Esophagus muscularis mucosa (tissue), 4 donors: ENCODE data around the gene TEAD1. TPM values are rescaled to one million over a fixed set of nuclear protein-coding genes. Genes with fewer than 3 reads are reported as not detected.

Experiments used
- DNase-seq: peaks from one replicate; pipeline ENCODE4 v3.0.0-alpha.2; 2017; ENCODE audit errors: extremely low spot score
- H3K27ac ChIP-seq, 4 donors: fragments of 200-600 bp; sonication (generic); replicated peaks in 1 of 4; 1 replicate in 3 of 4; 2 replicates in 1 of 4; pipeline ENCODE4 v1.5.1; 2016 to 2019; ENCODE audit warnings: mild to moderate bottlenecking in 1 of 4
- H3K27me3 ChIP-seq, 4 donors: fragments of 200-600 bp; sonication (generic); one replicate each; pipeline versions ENCODE4 v1.5.1 to v1.6.0; 2016 to 2019
- H3K36me3 ChIP-seq, 4 donors: fragments of 200-600 bp; sonication (generic); one replicate each; pipeline ENCODE4 v1.5.1; 2016 to 2019
- H3K4me1 ChIP-seq, 4 donors: fragments of 200-600 bp; sonication (generic); one replicate each; pipeline ENCODE4 v1.5.1; 2016 to 2019
- H3K4me3 ChIP-seq, 4 donors: fragments of 200-600 bp; sonication (generic); 1 replicate in 2 of 4; 2 replicates in 2 of 4; pipeline ENCODE4 v1.5.1; 2016 to 2019; ENCODE audit warnings: mild to moderate bottlenecking in 4 of 4, moderate library complexity in 1 of 4
- H3K9me3 ChIP-seq, 4 donors: fragments of 200-600 bp; sonication (generic); 1 replicate in 3 of 4; 2 replicates in 1 of 4; pipeline ENCODE4 v1.5.1; 2016 to 2019
- CTCF ChIP-seq, 3 experiments: fragments of 200-600 bp in 2 of 3; fragments of 450-650 bp in 1 of 3; sonication (generic) in 2 of 3; IDR thresholded peaks; one replicate each; pipeline ENCODE4 v1.5.1; 2017 to 2019; ENCODE audit warnings: antibody characterized with exemption in 3 of 3, mild to moderate bottlenecking in 2 of 3, moderate library complexity in 1 of 3
- EP300 ChIP-seq: sonication (generic); formaldehyde crosslinking; IDR thresholded peaks from one replicate; pipeline ENCODE4 v1.6.1; 2017; ENCODE audit warnings: antibody characterized with exemption
- POLR2A ChIP-seq: fragments of 450-650 bp; IDR thresholded peaks from one replicate; pipeline ENCODE4 v1.6.1; 2017; ENCODE audit warnings: antibody characterized with exemption, moderate library complexity, mild to moderate bottlenecking, low read depth
- POLR2AphosphoS5 ChIP-seq, 2 donors: sonication (generic); formaldehyde crosslinking; IDR thresholded peaks; one replicate each; pipeline ENCODE4 v1.6.1; 2017; ENCODE audit warnings: antibody characterized with exemption in 2 of 2
- WGBS: methylation state at CpG from one replicate; pipeline ENCODE4 v1.1.5; 2018; 5-methylcytosine and 5-hydroxymethylcytosine counted together
- intact Hi-C: fragments of 100-400 bp; cut with DNase I; formaldehyde crosslinking; loops from one replicate; pipeline ENCODE4 v1.15.1; 2023
- total RNA-seq, 4 donors: library from RNA; depleted of rRNA; stranded (reverse); fragments of >200 nt; gene quantifications; one replicate each; pipeline versions ENCODE4 v1.1.0 to v1.2.1, GENCODE V29; 2016

TEAD1 gene
- total RNA-seq, 4 donors from 2014 or later: 147 to 307 (median 232) TPM

DNA sequence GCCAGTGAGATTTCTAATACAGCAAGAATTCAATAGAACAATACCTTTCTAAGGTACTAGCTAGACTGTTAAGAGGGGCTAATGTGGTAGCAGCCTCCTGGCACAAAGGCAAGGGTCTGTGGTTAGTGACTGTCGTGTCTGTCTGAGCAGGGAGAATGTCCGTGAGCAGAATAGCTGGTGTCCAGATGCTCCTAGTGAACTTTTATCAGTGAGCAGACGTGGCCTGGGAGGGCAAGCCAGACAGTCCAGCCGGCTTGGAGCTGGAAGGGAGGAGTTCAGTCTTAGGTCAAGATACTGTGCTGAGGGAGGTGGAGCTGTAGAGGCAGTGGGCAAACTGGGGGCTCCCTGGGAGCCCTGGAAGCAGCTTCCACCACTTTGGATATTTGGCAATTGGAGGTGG lies 138.6 kb downstream of the TEAD1 start:
- Histone ChIP-seq H3K9me3 (no peaks in the 10 kb centered on the region), H3K4me3 (no peak overlapping the region), H3K27ac (peak overlapping the region in 2 of 4 donors; percentile 70 to 75), H3K27me3 (no peaks in the 10 kb centered on the region), H3K36me3 (no peaks in the 10 kb centered on the region), H3K4me1 (peaks cover 42 to 81% (median 63%) of the 10 kb centered on the region in 4 donors)
- WGBS: 30% methylated on average over 4 of the region's 4 CpGs
- intact Hi-C loops: no loop called here
- no peak for DNase-seq
- TF ChIP-seq POLR2AphosphoS5 (IDR thresholded peaks at IDR 0.05): no peak
- no peak for TF ChIP-seq EP300
- TF ChIP-seq POLR2A: no peak

- H3K27me3 ChIP-seq: no peaks in the 10 kb centered on the region
- DNase-seq: no peak
- intact Hi-C loops: no loop called here
- peaks cover 46 to 78% (median 59%) of the 10 kb centered on the region in 4 donors for H3K4me1 ChIP-seq
- no peaks in the 10 kb centered on the region for H3K9me3 ChIP-seq
- H3K36me3 ChIP-seq: no peaks in the 10 kb centered on the region
- no peak overlapping the region for H3K4me3 ChIP-seq
- peak overlapping the region; percentile 59 to 75 (median 72) for H3K27ac ChIP-seq
- 41% methylated on average over 7 of the region's 9 CpGs for WGBS
- TF ChIP-seq CTCF (IDR thresholded peaks at IDR 0.05) (no peak), POLR2AphosphoS5 (IDR thresholded peaks at IDR 0.05) (peak in 1 of 2 donors; percentile 43)
Measured at GRCh38 chr11:12813371-12814225, 139.4 kb downstream of the TEAD1 start.

DNA sequence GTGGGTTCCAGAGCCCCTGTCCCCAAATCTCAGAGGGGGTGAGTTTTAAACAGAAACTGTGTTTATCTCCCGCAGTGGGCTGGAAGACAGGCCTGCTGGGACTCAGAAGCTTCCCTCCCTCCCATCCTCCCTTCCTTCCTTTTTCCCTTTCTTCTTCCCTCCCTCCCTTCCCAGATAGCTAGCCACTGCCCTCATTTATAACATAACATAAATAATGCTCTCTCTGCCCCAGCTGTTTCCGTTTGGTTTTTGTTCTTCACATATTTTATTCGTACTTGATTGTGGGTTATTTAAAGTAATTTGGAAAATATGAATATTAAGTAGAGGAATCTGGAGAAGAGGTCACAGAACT lies 140.9 kb downstream of the TEAD1 start:
- 11% methylated on average over 3 of the region's 3 CpGs for WGBS
- DNase-seq: no peak
- TF ChIP-seq POLR2AphosphoS5 (IDR thresholded peaks at IDR 0.05) (no peak), CTCF (IDR thresholded peaks at IDR 0.05) (no peak), EP300 (no peak), POLR2A (no peak)
- Histone ChIP-seq H3K27me3 (no peaks in the 10 kb centered on the region), H3K27ac (peak overlapping the region; percentile 59 to 75 (median 72)), H3K9me3 (no peaks in the 10 kb centered on the region), H3K36me3 (no peaks in the 10 kb centered on the region), H3K4me1 (peaks cover 39 to 66% (median 52%) of the 10 kb centered on the region in 4 donors), H3K4me3 (peak overlapping the region; percentile 18 to 29 (median 24))
- intact Hi-C loops: no loop called here

DNA sequence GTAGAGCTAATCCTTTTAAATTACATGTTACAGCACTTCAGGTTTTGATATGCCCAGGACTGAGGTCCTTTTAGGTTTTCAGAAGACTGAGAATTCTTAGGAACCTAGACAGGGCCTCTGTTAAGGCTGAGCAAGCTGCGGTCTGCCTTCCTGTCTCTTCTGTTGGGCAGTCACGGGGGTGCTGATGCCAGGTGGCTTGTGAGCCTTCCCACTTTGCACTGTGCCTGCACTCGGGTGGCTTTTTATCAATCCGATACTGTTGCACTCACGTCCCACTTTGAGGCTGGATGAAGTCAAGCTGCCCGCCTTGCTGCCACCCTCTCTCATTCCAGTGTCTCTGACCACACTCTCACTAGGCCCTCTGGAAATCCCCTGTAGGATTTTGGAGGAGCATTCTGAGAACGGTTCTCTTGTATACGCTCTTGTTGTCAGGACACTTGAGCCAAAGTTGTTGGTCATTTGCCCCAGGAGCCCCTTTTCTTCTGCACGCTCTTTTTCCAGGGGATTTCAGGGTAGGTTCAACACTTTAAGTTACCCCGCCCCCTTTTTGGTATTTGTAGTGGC lies 141.8 kb downstream of the TEAD1 start:
- 84% methylated on average over 10 of the region's 10 CpGs for WGBS
- Histone ChIP-seq H3K27me3 (no peaks in the 10 kb centered on the region), H3K27ac (no peak overlapping the region), H3K9me3 (no peaks in the 10 kb centered on the region), H3K4me1 (peaks cover 37 to 57% (median 48%) of the 10 kb centered on the region in 4 donors), H3K4me3 (no peak overlapping the region), H3K36me3 (no peaks in the 10 kb centered on the region)
- no peak for DNase-seq
- TF ChIP-seq POLR2AphosphoS5 (IDR thresholded peaks at IDR 0.05) (no peak), EP300 (no peak), POLR2A (no peak), CTCF (IDR thresholded peaks at IDR 0.05) (no peak)
- intact Hi-C loops: no loop called here

DNA sequence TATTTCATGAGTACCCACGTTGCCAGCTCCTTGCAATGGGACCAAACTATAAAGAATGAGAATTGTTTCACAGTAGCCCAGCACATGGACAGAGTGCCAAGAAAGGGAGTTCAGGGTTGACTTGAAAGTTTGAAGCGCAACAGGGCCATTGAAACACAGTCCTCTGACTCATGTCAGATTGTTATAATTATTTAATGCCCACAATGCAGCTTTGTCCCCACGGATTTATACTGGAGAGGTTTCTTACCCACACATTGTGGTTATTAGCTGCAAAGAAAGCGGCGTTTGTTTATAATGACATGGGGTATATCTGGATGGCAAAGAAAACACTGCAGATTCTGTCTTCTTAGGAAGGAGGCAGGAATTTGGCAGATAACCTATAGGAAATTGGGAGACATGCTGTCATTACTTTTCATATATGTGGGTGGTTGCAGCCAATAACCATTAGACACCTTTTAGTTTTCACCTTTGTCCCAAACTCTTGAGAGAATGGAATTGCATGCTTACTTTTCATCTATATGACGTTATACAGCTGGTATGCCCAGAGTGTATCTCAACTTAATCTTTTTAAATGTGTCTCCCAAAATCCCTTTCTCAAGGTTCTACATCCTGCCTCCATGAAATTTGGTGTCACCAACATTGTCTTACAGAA lies 143.6 kb downstream of the TEAD1 start:
- Histone ChIP-seq H3K4me3 (no peak overlapping the region), H3K27me3 (no peaks in the 10 kb centered on the region), H3K9me3 (no peaks in the 10 kb centered on the region), H3K36me3 (no peaks in the 10 kb centered on the region), H3K4me1 (peaks cover 35 to 52% (median 47%) of the 10 kb centered on the region in 4 donors), H3K27ac (no peak overlapping the region)
- no peak for DNase-seq
- 82% methylated on average over 6 of the region's 6 CpGs for WGBS
- intact Hi-C loops: no loop called here
- no peak for TF ChIP-seq EP300
- TF ChIP-seq POLR2AphosphoS5 (IDR thresholded peaks at IDR 0.05): no peak
- TF ChIP-seq POLR2A: no peak
- TF ChIP-seq CTCF (IDR thresholded peaks at IDR 0.05): no peak
